VCaP (cell line): Measurements from ENCODE around the gene DGKQ.

ENCODE experiments used
- H3K27ac ChIP-seq: fragments of 450-650 bp; 2 replicates; pipeline ENCODE4 v1.5.1; 2017
- TF ChIP-seq, protein P1 (sequence below): fragments of 450-650 bp; conservative IDR thresholded peaks from 2 replicates; pipeline ENCODE4 v1.5.1; 2017; ENCODE audit warnings: mild to moderate bottlenecking, moderate library complexity

The DGKQ gene

DNA sequence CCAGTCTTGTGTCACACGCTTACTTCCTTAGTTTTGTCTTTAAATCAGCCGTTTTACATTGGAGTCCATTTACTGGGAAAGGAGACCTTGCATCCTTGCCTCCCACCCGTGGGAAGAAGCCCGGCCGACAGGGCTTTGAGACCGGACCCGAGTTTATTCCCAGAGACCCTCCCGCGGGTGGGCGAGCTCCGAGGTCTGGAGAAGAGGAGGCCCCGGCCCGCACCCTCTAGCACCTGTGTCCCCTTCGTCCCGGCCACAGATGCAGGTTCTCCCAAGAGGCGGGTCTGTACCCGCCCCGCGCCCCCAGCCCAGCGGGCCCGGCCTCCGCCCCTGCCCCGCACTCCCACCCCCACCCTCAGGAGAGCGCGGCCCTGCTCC, 23.6 kb upstream of the DGKQ start:
- H3K27ac ChIP-seq, result peak overlapping the region; percentile 58; the same call in 1 of the 2 replicates
- TF ChIP-seq, protein P1, sequence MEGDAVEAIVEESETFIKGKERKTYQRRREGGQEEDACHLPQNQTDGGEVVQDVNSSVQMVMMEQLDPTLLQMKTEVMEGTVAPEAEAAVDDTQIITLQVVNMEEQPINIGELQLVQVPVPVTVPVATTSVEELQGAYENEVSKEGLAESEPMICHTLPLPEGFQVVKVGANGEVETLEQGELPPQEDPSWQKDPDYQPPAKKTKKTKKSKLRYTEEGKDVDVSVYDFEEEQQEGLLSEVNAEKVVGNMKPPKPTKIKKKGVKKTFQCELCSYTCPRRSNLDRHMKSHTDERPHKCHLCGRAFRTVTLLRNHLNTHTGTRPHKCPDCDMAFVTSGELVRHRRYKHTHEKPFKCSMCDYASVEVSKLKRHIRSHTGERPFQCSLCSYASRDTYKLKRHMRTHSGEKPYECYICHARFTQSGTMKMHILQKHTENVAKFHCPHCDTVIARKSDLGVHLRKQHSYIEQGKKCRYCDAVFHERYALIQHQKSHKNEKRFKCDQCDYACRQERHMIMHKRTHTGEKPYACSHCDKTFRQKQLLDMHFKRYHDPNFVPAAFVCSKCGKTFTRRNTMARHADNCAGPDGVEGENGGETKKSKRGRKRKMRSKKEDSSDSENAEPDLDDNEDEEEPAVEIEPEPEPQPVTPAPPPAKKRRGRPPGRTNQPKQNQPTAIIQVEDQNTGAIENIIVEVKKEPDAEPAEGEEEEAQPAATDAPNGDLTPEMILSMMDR, result no peak

DNA sequence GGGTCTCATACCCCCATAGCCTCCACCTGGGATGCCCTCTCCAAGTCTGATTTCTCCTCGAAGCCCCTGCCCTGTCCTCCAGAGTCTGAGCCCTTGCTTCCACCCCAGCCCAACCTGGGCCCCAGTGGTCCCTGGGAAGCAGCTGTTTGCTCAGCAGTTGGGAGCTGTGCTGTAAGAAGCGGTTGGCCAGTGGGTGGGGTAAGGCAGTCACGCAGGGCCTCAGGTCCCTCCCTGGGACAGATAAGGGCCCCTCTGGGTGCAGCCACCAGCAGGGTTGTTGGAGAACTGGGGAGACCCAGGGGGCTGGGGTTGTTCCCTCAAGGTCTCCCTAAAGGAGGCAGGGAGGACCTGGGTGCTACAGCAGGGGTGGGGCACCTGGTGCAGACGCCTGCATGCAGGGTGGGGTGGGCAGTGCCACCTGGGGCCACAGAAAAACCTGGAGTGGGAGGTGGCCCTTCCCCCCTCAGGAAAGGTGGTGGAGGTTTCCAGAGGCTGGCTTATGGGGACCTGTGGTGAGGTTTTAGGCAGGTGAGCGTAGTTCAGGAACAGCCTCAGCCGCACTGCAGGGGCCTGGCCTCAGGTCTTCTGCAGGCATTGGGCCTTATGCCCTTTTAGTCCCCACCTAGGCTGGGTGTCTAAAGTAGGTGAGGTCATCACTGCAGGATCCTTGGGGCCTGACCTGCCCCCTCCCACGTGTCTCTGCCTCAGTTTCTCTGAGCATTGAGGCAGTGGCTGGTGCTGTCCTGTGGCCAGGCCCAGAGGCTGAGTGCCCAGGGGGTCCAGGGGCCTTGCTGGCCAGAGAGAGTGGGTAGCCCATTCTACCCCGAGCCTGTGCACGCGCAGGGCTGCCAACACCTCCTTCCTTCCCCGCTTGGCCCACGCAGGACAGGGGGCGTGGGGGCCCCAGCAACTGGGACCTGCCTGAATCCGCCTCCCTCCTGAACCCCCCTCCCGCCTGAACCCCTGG, 22.9 kb upstream of the DGKQ start:
- TF ChIP-seq, protein P1, result no peak
- no peak overlapping the region for H3K27ac ChIP-seq

DNA sequence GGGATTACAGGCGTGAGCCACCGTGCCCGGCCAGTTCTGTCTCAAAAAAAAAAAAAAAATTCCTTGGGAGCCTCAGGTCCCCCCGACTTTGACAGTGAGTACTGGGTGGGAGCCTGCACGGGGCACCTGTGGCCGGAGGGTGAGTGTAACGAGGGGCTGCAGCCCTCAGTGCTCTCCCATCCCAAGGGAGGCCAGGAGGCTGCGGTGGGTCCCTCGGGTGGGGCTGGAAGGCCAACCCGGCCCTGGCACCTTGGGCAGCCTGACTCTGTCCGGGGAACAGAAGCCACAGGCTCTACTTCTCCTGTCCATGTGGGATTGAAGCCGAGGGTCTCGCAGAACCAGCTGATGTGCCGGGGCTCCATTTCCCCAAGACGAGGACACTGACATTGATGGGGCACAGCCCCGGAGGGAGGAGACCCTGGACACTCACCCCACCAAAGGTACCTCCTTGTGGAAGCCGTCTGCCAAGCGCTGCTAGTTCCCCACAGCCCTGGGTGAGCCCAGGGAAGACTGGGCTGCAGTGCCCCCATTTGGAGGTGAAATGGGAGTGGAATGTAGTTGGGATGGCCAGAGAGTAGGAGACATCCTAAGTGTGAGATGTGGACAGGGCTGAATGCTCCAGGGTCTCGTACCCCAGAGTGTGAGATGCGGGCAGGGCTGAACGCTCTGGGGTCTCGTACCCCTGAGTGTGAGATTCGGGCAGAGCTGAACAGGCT, 22.1 kb upstream of the DGKQ start:
- TF ChIP-seq, protein P1, result no peak
- no peak overlapping the region for H3K27ac ChIP-seq

DNA sequence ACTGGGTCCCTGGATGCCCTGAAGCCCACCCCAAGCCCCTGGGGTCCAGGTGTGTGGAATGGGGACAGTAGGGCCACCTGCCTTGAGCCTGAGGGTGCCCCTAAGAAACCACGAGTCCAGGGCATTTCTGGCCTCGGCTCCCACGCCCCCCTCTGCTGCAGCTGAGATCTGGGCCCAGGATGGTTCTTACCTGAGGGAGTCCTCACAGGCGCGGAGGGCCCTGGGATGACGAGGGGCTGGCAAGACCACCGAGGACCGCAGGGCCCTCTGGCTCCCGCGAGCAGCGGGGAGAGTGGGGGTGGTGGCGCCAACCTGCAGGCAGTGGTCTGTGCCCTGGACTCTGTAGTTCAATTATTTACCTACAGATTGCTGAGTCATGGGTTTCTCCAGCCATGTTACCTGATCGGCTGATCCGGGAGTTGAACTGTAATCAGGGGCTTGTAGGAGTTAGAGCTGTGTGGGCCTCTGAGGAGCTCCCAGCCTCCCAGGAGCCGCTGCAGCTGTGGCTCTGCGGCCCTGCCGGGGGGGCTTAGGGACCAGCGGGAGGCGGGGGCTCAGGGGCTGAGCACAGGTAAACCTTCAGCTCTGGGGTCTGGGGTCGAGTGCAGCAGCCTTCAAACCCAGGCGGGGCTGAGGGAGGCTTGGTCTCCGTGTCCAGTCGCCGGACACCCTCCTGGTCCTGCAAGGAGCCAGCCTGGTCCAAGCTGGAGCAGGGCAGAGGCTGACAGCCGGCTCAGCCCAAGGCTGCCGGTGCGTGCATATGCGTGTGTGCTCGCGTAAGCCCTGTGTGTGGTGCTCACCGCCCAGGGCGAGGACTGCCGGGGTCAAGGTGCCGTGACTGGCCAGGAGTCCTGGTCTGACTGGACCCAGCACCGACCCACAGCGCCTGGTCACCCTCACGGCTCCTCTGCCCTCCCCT, 20.0 kb upstream of the DGKQ start, which contains the start of gene SLC26A1:
Gene SLC26A1, minus strand, starts transcription at position 294 of the 919 bp plus-strand sequence. CDS start 1,701 bp downstream, outside the sequence.
- TF ChIP-seq, protein P1, result no peak
- H3K27ac ChIP-seq, result peak within 1 kb of the TSS; percentile 96

DNA sequence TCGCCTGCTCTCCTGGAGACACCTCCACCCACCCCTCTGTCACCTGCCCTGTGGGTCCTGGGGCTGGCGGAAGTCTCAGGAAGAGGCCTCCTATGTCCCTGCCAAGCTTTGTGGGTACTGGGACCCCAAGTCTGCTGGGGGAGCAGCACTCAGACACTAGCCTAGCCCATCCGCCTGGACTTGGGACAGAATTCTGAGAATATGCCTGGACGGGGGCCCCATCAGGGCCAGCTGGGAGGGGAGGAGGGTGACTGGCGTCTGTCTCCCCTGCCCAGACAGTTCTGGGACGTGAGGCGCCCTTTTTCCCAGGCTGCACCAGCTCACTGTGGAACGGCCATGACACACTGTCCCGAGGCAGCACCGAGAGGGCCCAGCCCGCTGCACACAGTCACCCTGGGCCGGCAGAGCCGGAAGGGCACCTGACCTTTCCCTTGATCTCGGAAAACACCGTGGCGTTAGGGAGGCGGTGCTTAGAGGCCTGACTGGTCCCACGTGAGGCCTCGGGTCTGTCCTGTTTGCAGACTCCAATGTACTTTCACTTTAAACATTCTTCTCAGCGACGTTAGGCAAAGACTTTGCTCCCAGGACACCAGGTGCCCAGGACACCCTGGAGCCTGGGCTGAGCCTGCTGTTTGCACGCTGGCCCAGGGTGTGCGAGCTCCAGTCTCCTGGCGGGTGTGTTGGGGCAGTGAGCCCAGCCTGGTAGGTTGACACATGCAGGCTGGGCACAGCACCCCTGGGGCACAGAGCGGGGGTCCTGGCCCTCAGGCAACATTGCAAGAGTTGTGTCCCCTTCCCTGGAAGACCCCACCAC, 19.1 kb upstream of the DGKQ start:
- H3K27ac ChIP-seq, result peak overlapping the region; percentile 96
- TF ChIP-seq, protein P1, result no peak

DNA sequence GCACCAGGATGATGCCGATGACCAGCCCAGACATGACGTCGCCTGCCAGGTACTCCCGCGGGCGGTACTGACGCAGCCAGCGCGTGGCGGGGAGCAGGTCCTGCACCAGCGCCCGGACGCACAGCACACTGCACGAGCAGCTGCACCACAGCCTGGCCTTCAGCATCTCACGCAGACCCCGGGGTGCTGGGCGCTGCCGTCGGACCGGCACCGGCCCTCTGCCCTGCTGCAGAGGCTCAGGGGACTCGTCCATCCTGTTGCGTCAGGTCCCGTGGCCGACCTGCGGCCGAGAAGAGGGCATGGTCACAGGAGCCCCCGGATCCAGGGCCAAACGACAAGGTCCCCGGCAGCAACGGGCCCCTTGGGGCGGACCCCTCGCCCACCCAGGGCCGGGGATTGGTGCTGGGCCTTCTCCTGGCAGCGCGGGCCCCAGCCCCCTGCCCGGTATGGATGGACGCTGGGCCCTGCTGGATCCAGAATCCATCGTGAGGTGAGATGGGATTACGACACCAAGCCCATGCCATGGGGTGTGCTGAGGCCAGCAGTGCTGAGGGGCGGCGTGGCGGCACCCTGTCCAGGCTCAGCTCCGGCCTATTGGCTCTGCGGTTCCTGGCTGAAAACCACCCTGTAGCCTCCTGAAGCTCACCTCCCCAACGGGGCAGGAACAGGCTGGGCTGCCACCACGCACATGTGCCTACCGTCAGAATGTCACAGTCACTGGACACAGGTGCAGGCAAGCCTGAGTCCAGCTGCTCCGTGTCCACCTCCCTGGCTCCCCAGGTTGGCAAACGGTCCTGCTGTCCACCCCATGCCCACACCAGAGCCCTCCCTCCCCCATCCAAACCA, 18.3 kb upstream of the DGKQ start:
- TF ChIP-seq, protein P1, result no peak
- H3K27ac ChIP-seq, result peak overlapping the region; percentile 96
